GM21447 (cell line): ENCODE measurements around the gene SUSD3.

Experiments used
- ATAC-seq: cut with Tn5 transposase; IDR thresholded peaks from one replicate; pipeline ENCODE4 v1.9.1; 2021; ENCODE audit not compliant: unreplicated experiment

SUSD3 gene

DNA sequence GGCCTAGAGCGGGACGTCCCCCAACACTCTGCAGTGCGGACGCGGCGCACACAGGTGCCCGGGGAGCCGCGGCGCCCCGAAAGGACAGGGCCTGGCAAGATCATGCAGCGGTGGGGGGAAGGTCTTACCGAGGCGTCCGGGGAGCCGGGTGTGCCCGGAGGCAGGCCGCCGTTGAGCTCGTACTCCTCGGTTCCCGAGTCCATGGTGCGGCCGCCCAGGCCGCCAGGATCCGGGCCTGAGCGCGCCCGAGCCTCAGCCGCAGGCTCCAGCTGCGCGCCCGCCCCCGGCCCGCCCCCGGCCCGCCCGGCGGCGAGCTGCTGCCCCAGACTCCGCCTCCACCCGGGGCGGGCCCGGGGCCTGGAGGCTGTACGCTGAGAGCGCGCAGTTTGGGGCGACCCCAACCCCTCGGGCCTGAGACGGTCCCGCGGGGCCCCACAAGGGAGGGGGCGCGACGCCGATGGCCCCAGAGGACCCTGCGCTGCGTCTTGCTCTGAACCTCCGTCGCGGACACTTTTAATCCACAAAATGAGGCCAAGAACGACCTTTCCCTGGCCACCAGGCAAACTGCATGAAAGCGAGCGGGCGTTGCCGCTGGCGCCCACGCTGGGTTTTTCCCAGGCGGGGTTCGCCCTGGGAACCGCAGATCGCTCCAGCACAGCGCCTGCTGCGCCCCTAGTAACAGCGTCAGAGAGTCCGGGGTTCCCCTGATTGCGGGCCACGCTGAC lies 75.7 kb downstream of the SUSD3 start, which contains the start of gene NINJ1:
NINJ1 (minus strand) TSS at position 237 of the 725 bp plus-strand sequence; CDS start at position 203, 34 bp downstream.
- ATAC-seq: peak; percentile 70
